ENCODE measurements around the gene IFFO2. TPM values are rescaled to one million over a fixed set of nuclear protein-coding genes. Genes with fewer than 3 reads are reported as not detected.

The IFFO2 gene
- total RNA-seq, 1 donor from 2014 or later: 24.4 TPM

GRCh38 chr1:18880585-18880984 is 75.9 kb downstream of the IFFO2 start:
- H3K4me3 Mint-ChIP-seq (ENCODE audit: low read depth): no peak overlapping the region
- peaks cover 9% of the 10 kb centered on the region for H3K36me3 Mint-ChIP-seq (ENCODE audit: insufficient read depth)
- no peak for DNase-seq (ENCODE audit: low spot score, unreplicated experiment)
- no peak overlapping the region for H3K27ac Mint-ChIP-seq
- no peaks in the 10 kb centered on the region for H3K4me1 Mint-ChIP-seq (ENCODE audit: low read depth)
- H3K9me3 Mint-ChIP-seq (ENCODE audit: low read depth): no peaks in the 10 kb centered on the region
- no peak for TF ChIP-seq CTCF (IDR thresholded peaks at IDR 0.05; ENCODE audit: unreplicated experiment)
- no peaks in the 10 kb centered on the region for H3K27me3 Mint-ChIP-seq

- H3K9me3 Mint-ChIP-seq (ENCODE audit: low read depth): no peaks in the 10 kb centered on the region
- TF ChIP-seq CTCF (IDR thresholded peaks at IDR 0.05; ENCODE audit: unreplicated experiment): no peak
- no peaks in the 10 kb centered on the region for H3K4me1 Mint-ChIP-seq (ENCODE audit: low read depth)
- H3K27ac Mint-ChIP-seq: no peak overlapping the region
- no peak for DNase-seq (ENCODE audit: low spot score, unreplicated experiment)
- H3K27me3 Mint-ChIP-seq: no peaks in the 10 kb centered on the region
- peaks cover 9% of the 10 kb centered on the region for H3K36me3 Mint-ChIP-seq (ENCODE audit: insufficient read depth)
- no peak overlapping the region for H3K4me3 Mint-ChIP-seq (ENCODE audit: low read depth)
Observed at GRCh38 chr1:18879791-18880309, 76.6 kb downstream of the IFFO2 start.

- no peak for TF ChIP-seq CTCF (IDR thresholded peaks at IDR 0.05; ENCODE audit: unreplicated experiment)
- Mint-ChIP-seq H3K36me3 (ENCODE audit: insufficient read depth) (peaks cover 9% of the 10 kb centered on the region), H3K27me3 (no peaks in the 10 kb centered on the region)
Observed at GRCh38 chr1:18879215-18879790, 77.2 kb downstream of the IFFO2 start.

GRCh38 chr1:18878538-18879214 is 77.8 kb downstream of the IFFO2 start:
- Mint-ChIP-seq H3K27ac (no peak overlapping the region), H3K9me3 (ENCODE audit: low read depth) (no peaks in the 10 kb centered on the region), H3K4me1 (ENCODE audit: low read depth) (no peaks in the 10 kb centered on the region), H3K27me3 (no peaks in the 10 kb centered on the region), H3K4me3 (ENCODE audit: low read depth) (no peak overlapping the region), H3K36me3 (ENCODE audit: insufficient read depth) (peaks cover 9% of the 10 kb centered on the region)
- no peak for TF ChIP-seq CTCF (IDR thresholded peaks at IDR 0.05; ENCODE audit: unreplicated experiment)
- DNase-seq (ENCODE audit: low spot score, unreplicated experiment): no peak

More at GRCh38 chr1:18879215-18879790, 77.2 kb downstream of the IFFO2 start:
- no peak for DNase-seq (ENCODE audit: low spot score, unreplicated experiment)
- no peak overlapping the region for H3K27ac Mint-ChIP-seq
- no peaks in the 10 kb centered on the region for H3K4me1 Mint-ChIP-seq (ENCODE audit: low read depth)
- no peak overlapping the region for H3K4me3 Mint-ChIP-seq (ENCODE audit: low read depth)
- H3K9me3 Mint-ChIP-seq (ENCODE audit: low read depth): no peaks in the 10 kb centered on the region

- no peak for TF ChIP-seq CTCF (IDR thresholded peaks at IDR 0.05; ENCODE audit: unreplicated experiment)
- no peaks in the 10 kb centered on the region for H3K27me3 Mint-ChIP-seq
- no peak overlapping the region for H3K27ac Mint-ChIP-seq
- no peak overlapping the region for H3K4me3 Mint-ChIP-seq (ENCODE audit: low read depth)
- no peaks in the 10 kb centered on the region for H3K9me3 Mint-ChIP-seq (ENCODE audit: low read depth)
- DNase-seq (ENCODE audit: low spot score, unreplicated experiment): no peak
- H3K4me1 Mint-ChIP-seq (ENCODE audit: low read depth): no peaks in the 10 kb centered on the region
- peaks cover 8% of the 10 kb centered on the region for H3K36me3 Mint-ChIP-seq (ENCODE audit: insufficient read depth)
Observed at GRCh38 chr1:18877282-18877681, 79.2 kb downstream of the IFFO2 start.
